Mesenchymal stem cell (in vitro differentiated cells and primary cell): ENCODE results near the gene RANBP10.
A peak's percentile ranks its signal among the peaks of the same experiment; 100 is the strongest.
"Not testable (repeated sequence)": the region's sequence is repeated elsewhere in the genome, so short reads cannot be mapped to it uniquely, and the experiment has no call there.

Experiments used
- DNase-seq: peaks from one replicate; pipeline ENCODE4 v3.0.0-alpha.2; 2013
- H2AFZ ChIP-seq: one replicate; pipeline ENCODE4 v1.6.1; 2013; ENCODE audit warnings: low read depth, mild to moderate bottlenecking, control low read depth, inconsistent platforms, low read length, moderate library complexity
- H2AK5ac ChIP-seq: 2 replicates; pipeline ENCODE4 v1.6.1; 2013; ENCODE audit warnings: low read length, moderate library complexity, mild to moderate bottlenecking, inconsistent platforms; ENCODE audit not compliant: severe bottlenecking
- H2BK120ac ChIP-seq: one replicate; pipeline ENCODE4 v1.6.1; 2013; ENCODE audit warnings: low read depth, mild to moderate bottlenecking, inconsistent platforms, low read length, moderate library complexity
- H2BK12ac ChIP-seq, 2 experiments: one replicate each; pipeline ENCODE4 v1.6.1; 2013; ENCODE audit warnings: inconsistent platforms in 2 of 2, low read length in 2 of 2, mild to moderate bottlenecking in 2 of 2, moderate library complexity in 2 of 2, control low read depth in 1 of 2
- H2BK15ac ChIP-seq: one replicate; pipeline ENCODE4 v1.6.1; 2013; ENCODE audit warnings: mild to moderate bottlenecking, low read depth, inconsistent platforms; ENCODE audit not compliant: poor library complexity, severe bottlenecking
- H2BK5ac ChIP-seq: 2 replicates; pipeline ENCODE4 v1.6.1; 2013; ENCODE audit warnings: low read depth, mild to moderate bottlenecking, low read length, control low read depth, inconsistent platforms; ENCODE audit not compliant: poor library complexity, severe bottlenecking
- H3K14ac ChIP-seq, 2 experiments: one replicate each; pipeline ENCODE4 v1.6.1; 2013; ENCODE audit warnings: inconsistent platforms in 2 of 2, low read length in 2 of 2, control low read depth in 1 of 2, mild to moderate bottlenecking in 1 of 2, moderate library complexity in 1 of 2
- H3K18ac ChIP-seq, 2 experiments: one replicate each; pipeline ENCODE4 v1.6.1; 2013; ENCODE audit warnings: inconsistent platforms in 2 of 2, low read length in 2 of 2, control low read depth in 1 of 2, low read depth in 1 of 2, mild to moderate bottlenecking in 1 of 2
- H3K23ac ChIP-seq, 2 experiments: one replicate each; pipeline ENCODE4 v1.6.1; 2013; ENCODE audit warnings: inconsistent platforms in 2 of 2, low read length in 2 of 2, mild to moderate bottlenecking in 2 of 2, moderate library complexity in 2 of 2, control low read depth in 1 of 2
- H3K27ac ChIP-seq: 2 replicates; pipeline ENCODE4 v1.5.1; 2013; ENCODE audit warnings: mild to moderate bottlenecking, moderate library complexity, low read length, control low read depth, inconsistent platforms; ENCODE audit not compliant: poor library complexity, severe bottlenecking
- H3K27me3 ChIP-seq, 2 experiments: 2 replicates each; pipeline versions ENCODE4 v1.6.1 to v1.7.0; 2013; ENCODE audit warnings: low read length in 2 of 2, mild to moderate bottlenecking in 2 of 2, moderate library complexity in 2 of 2, control low read depth in 1 of 2, inconsistent platforms in 1 of 2; ENCODE audit not compliant: control insufficient read depth in 1 of 2, insufficient read depth in 1 of 2
- H3K36me3 ChIP-seq, 2 experiments: 2 replicates each; pipeline versions ENCODE4 v1.6.1 to v1.7.0; 2013; ENCODE audit warnings: low read length in 2 of 2, control low read depth in 1 of 2, inconsistent platforms in 1 of 2, low read depth in 1 of 2, mild to moderate bottlenecking in 1 of 2; ENCODE audit not compliant: insufficient read depth in 2 of 2, control insufficient read depth in 1 of 2
- H3K4ac ChIP-seq, 2 experiments: one replicate each; pipeline ENCODE4 v1.6.1; 2013; ENCODE audit warnings: inconsistent platforms in 2 of 2, low read length in 2 of 2, mild to moderate bottlenecking in 2 of 2, moderate library complexity in 2 of 2, control low read depth in 1 of 2, low read depth in 1 of 2
- H3K4me1 ChIP-seq: 2 replicates; pipeline ENCODE4 v1.6.1; 2013; ENCODE audit warnings: low read depth, low read length, control low read depth; ENCODE audit not compliant: control insufficient read depth, insufficient read depth
- H3K4me2 ChIP-seq: 2 replicates; pipeline ENCODE4 v1.6.1; 2013; ENCODE audit warnings: low read length, mild to moderate bottlenecking, inconsistent platforms; ENCODE audit not compliant: poor library complexity, severe bottlenecking
- H3K4me3 ChIP-seq, 2 experiments: 2 replicates each; pipeline versions ENCODE4 v1.5.1 to v1.7.0; 2013; ENCODE audit warnings: low read length in 2 of 2, mild to moderate bottlenecking in 2 of 2, control low read depth in 1 of 2, low read depth in 1 of 2; ENCODE audit not compliant: insufficient read depth in 1 of 2
- H3K79me1 ChIP-seq: replicated peaks from 2 replicates; pipeline ENCODE4 v1.6.1; 2013; ENCODE audit warnings: mild to moderate bottlenecking, control low read depth, low read length, inconsistent platforms; ENCODE audit not compliant: poor library complexity, severe bottlenecking
- H3K9ac ChIP-seq: 2 replicates; pipeline ENCODE4 v1.7.0; 2013; ENCODE audit warnings: mild to moderate bottlenecking, low read length, moderate library complexity
- H3K9me3 ChIP-seq: 2 replicates; pipeline ENCODE4 v1.7.0; 2013; ENCODE audit warnings: mild to moderate bottlenecking, low read length; ENCODE audit not compliant: control insufficient read depth
- H4K8ac ChIP-seq: one replicate; pipeline ENCODE4 v1.6.1; 2013; ENCODE audit warnings: inconsistent platforms, mild to moderate bottlenecking, low read length, moderate library complexity
- H4K91ac ChIP-seq: one replicate; pipeline ENCODE4 v1.6.1; 2013; ENCODE audit warnings: mild to moderate bottlenecking, low read length, inconsistent platforms
- WGBS: methylation state at CpG from one replicate; pipeline ENCODE4 v1.1.7; 2013; ENCODE audit warnings: mixed read lengths; 5-methylcytosine and 5-hydroxymethylcytosine counted together

RANBP10 gene

DNA sequence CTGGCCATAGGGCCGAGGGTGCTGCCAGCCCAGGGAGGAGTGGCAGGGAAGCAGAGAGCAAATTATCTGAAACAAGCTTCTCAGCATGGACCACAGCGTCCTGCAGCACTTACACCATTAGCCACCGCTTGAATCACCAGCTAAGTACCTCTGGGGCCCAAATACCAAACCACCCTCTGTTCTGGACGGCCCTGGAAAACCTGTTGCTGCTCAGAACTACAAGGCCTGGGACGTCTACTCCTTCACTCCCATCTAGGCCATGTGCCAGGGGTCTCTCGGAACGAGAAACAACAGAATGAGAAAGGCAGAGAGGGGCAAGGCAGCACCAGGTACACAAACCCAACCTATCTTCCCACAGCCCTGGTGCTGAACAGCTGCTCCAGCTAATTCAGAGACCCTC, 47.4 kb downstream of the RANBP10 start:
- Histone ChIP-seq H2AFZ (no peak overlapping the region), H3K9ac (no peak overlapping the region), H3K4me2 (no peak overlapping the region), H2BK15ac (no peak overlapping the region), H2BK120ac (no peak overlapping the region), H3K23ac (no peak overlapping the region), H2AK5ac (no peak overlapping the region), H3K14ac (no peak overlapping the region), H2BK5ac (no peak overlapping the region), H4K91ac (no peak overlapping the region), H4K8ac (no peak overlapping the region), H3K4me3 (no peak overlapping the region), H3K18ac (no peak overlapping the region), H3K27ac (no peak overlapping the region), H3K36me3 (peaks cover 19 to 54% of the 10 kb centered on the region in 2 experiments), H3K79me1 (peaks cover 58% of the 10 kb centered on the region), H3K4ac (no peak overlapping the region), H3K4me1 (no peaks in the 10 kb centered on the region), H3K9me3 (no peaks in the 10 kb centered on the region), H2BK12ac (peak overlapping the region in 1 of 2 experiments; percentile 66), H3K27me3 (no peaks in the 10 kb centered on the region)
- WGBS, result 97% methylated on average over 7 of the region's 7 CpGs
- no peak for DNase-seq

DNA sequence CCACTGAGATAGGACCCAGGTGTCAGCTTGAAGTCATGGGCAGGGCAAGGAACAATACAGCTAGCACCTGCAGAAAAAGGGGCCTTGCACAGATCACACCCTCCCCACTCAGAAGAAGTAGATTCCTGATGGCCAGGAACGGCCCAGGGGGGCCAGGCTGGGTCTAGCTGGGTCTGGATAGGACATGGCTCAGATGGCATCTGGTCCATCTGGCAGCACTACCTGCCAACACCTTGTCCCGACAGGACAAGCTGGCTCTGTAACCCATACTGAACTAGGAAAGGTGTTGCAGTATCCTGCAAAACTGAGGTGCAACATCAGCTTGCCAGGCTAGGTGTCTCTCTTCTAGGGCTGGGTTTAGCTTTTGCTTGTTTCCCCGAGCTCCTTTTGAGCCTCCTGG, 48.4 kb downstream of the RANBP10 start:
- Histone ChIP-seq H4K8ac (no peak overlapping the region), H2AFZ (no peak overlapping the region), H3K4me2 (no peak overlapping the region), H3K9me3 (no peaks in the 10 kb centered on the region), H2AK5ac (no peak overlapping the region), H3K4ac (no peak overlapping the region), H2BK12ac (no peak overlapping the region), H3K36me3 (peaks cover 15 to 49% of the 10 kb centered on the region in 2 experiments), H2BK5ac (no peak overlapping the region), H4K91ac (no peak overlapping the region), H3K23ac (no peak overlapping the region), H3K27ac (no peak overlapping the region), H3K79me1 (peaks cover 53% of the 10 kb centered on the region), H3K27me3 (no peaks in the 10 kb centered on the region), H3K9ac (no peak overlapping the region), H3K18ac (no peak overlapping the region), H3K4me1 (no peaks in the 10 kb centered on the region), H3K4me3 (no peak overlapping the region), H2BK15ac (no peak overlapping the region), H2BK120ac (no peak overlapping the region), H3K14ac (no peak overlapping the region)
- no peak for DNase-seq
- 97% methylated on average over 3 of the region's 3 CpGs for WGBS

DNA sequence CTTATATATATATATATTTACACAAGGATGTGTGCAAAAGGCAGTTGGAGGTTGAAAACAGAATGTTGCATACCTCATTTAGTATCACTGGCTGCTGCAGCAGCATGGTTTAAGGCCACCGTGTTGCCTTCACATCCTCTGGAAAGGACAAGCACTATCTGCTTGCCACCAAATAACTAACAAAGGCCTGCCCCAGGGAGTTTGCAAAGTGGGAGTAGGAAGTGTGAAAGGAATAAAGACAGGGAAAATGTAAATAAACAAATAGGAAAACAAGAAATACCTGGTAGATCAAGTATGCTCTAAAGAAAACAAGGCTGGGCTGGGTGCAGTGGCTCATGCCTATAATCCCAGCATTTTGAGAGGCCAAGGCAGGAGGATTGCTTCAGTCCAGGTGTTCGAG, 53.7 kb downstream of the RANBP10 start:
- Histone ChIP-seq H3K18ac (no peak overlapping the region), H3K79me1 (peaks cover 36% of the 10 kb centered on the region), H3K9ac (no peak overlapping the region), H3K27me3 (no peaks in the 10 kb centered on the region), H3K23ac (no peak overlapping the region), H3K4ac (no peak overlapping the region), H4K91ac (no peak overlapping the region), H2AK5ac (no peak overlapping the region), H2BK120ac (no peak overlapping the region), H2BK5ac (no peak overlapping the region), H3K4me2 (no peak overlapping the region), H3K27ac (no peak overlapping the region), H3K4me3 (no peak overlapping the region), H2BK12ac (no peak overlapping the region), H3K9me3 (no peaks in the 10 kb centered on the region), H2AFZ (no peak overlapping the region), H3K36me3 (peaks cover 4 to 33% of the 10 kb centered on the region in 2 experiments), H4K8ac (no peak overlapping the region), H2BK15ac (no peak overlapping the region), H3K14ac (no peak overlapping the region), H3K4me1 (no peaks in the 10 kb centered on the region)
- no peak for DNase-seq
- WGBS, result no CpG with 5 or more reads among the region's 2 CpGs

DNA sequence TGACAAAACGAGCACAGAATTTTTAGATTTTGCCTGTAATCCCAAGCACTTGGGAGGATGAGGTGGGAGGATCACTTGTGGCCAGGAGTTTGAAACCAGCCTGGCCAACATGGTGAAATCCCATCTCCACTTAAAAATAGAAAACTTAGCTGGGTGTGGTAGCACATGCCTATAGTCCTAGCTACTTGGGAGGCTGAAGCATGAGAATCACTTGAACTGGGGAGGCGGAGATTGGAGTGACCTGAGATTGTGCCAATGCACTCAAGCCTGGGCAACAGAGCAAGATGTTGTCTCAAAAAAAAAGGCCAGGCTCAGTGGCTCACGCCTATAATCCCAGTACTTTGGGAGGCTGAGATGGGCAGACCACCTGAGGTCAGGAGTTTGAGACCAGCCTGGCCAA, 55.0 kb downstream of the RANBP10 start:
- not testable (repeated sequence) for H4K8ac ChIP-seq

More for the DNA sequence above, 55.0 kb downstream of the RANBP10 start:
- H2BK15ac ChIP-seq, H3K14ac ChIP-seq, H2BK5ac ChIP-seq, H3K18ac ChIP-seq, DNase-seq, H3K4me3 ChIP-seq, H3K23ac ChIP-seq, H2BK120ac ChIP-seq, H3K4ac ChIP-seq, H4K91ac ChIP-seq, H3K27me3 ChIP-seq, H2AFZ ChIP-seq, H3K9me3 ChIP-seq, H2BK12ac ChIP-seq, H3K4me2 ChIP-seq, H2AK5ac ChIP-seq, H3K27ac ChIP-seq, H3K4me1 ChIP-seq, H3K9ac ChIP-seq: not testable (repeated sequence)
- WGBS, result 98% methylated on average over 3 of the region's 3 CpGs
- H3K36me3 ChIP-seq, result peaks cover 0 to 23% of the 10 kb centered on the region in 2 experiments
- peaks cover 31% of the 10 kb centered on the region for H3K79me1 ChIP-seq
